ENCODE data around the gene GSTO2.
"Not testable (repeated sequence)": the region's sequence is repeated elsewhere in the genome, so short reads cannot be mapped to it uniquely, and the experiment has no call there.

Gene GSTO2

GRCh38 chr10:104245066-104245632, 23.8 kb upstream of the GSTO2 start:
- no peak for DNase-seq (ENCODE audit: low read depth)
- no peak for TF ChIP-seq CTCF (IDR thresholded peaks at IDR 0.05; ENCODE audit: low read length, missing control alignments)
- H3K4me3 ChIP-seq (replicated peaks; ENCODE audit: low read depth, low read length) = no peak overlapping the region

- peak; percentile 73 for DNase-seq (ENCODE audit: low read depth)
- no peak for TF ChIP-seq CTCF (IDR thresholded peaks at IDR 0.05; ENCODE audit: low read length, missing control alignments)
Measured at GRCh38 chr10:104246976-104247375, 22.0 kb upstream of the GSTO2 start.

GRCh38 chr10:104247513-104248146, 21.4 kb upstream of the GSTO2 start:
- H3K4me3 ChIP-seq (replicated peaks; ENCODE audit: low read depth, low read length) = no peak overlapping the region

More at GRCh38 chr10:104246976-104247375, 22.0 kb upstream of the GSTO2 start:
- no peak overlapping the region for H3K4me3 ChIP-seq (replicated peaks; ENCODE audit: low read depth, low read length)

GRCh38 chr10:104248931-104249330, 20.1 kb upstream of the GSTO2 start:
- DNase-seq (ENCODE audit: low read depth); H3K4me3 ChIP-seq (replicated peaks; ENCODE audit: low read depth, low read length): not testable (repeated sequence)

More at GRCh38 chr10:104247513-104248146, 21.4 kb upstream of the GSTO2 start:
- DNase-seq (ENCODE audit: low read depth) = no peak
- no peak for TF ChIP-seq CTCF (IDR thresholded peaks at IDR 0.05; ENCODE audit: low read length, missing control alignments)

GRCh38 chr10:104250371-104250770, 18.6 kb upstream of the GSTO2 start:
- TF ChIP-seq CTCF (IDR thresholded peaks at IDR 0.05; ENCODE audit: low read length, missing control alignments) = no peak
- DNase-seq (ENCODE audit: low read depth) = no peak
- H3K4me3 ChIP-seq (replicated peaks; ENCODE audit: low read depth, low read length) = no peak overlapping the region

- no peak for TF ChIP-seq CTCF (IDR thresholded peaks at IDR 0.05; ENCODE audit: low read length, missing control alignments)
- DNase-seq (ENCODE audit: low read depth) = no peak
- H3K4me3 ChIP-seq (replicated peaks; ENCODE audit: low read depth, low read length) = no peak overlapping the region
Measured at GRCh38 chr10:104251443-104251842, 17.5 kb upstream of the GSTO2 start.

- no peak for TF ChIP-seq CTCF (IDR thresholded peaks at IDR 0.05; ENCODE audit: low read length, missing control alignments)
- H3K4me3 ChIP-seq (replicated peaks; ENCODE audit: low read depth, low read length) = no peak overlapping the region
- DNase-seq (ENCODE audit: low read depth) = no peak
Measured at GRCh38 chr10:104252368-104252767, 16.6 kb upstream of the GSTO2 start.

Measured in fibroblast of pulmonary artery (primary cell).